Fibroblast of lung (primary cell): Measurements from ENCODE around the gene WNK1.

Experiments
- CTCF ChIP-seq, 2 donors: IDR thresholded peaks in 1 of 2; conservative IDR thresholded peaks in 1 of 2; 1 replicate in 1 of 2; 2 replicates in 1 of 2; pipeline ENCODE4 v1.5.1; 2011 to 2012; ENCODE audit warnings: low read length in 2 of 2, control low read depth in 1 of 2, inconsistent platforms in 1 of 2, low read depth in 1 of 2, mild to moderate bottlenecking in 1 of 2
- EZH2 ChIP-seq: IDR thresholded peaks from 2 replicates; pipeline ENCODE4 v1.5.1; 2012; ENCODE audit warnings: low read length, control low read depth, mild to moderate bottlenecking; ENCODE audit errors: missing control alignments

GRCh38 chr12:749751-750270, 2.6 kb upstream of the WNK1 start:
- no peak for TF ChIP-seq EZH2
- no peak for TF ChIP-seq CTCF (conservative IDR thresholded peaks at IDR 0.05 in 1 of 2, IDR thresholded peaks at IDR 0.05 in 1 of 2; ENCODE audit: low read depth in 1 of 2, low read length in 2 of 2)
